Esophagus (tissue), 2 donors: ENCODE measurements around the gene ZYX. TPM values are rescaled to one million over a fixed set of nuclear protein-coding genes. Genes with fewer than 3 reads are reported as not detected.
"Not testable (repeated sequence)": the region's sequence is repeated elsewhere in the genome, so short reads cannot be mapped to it uniquely, and the experiment has no call there.

Source experiments
- H3K27ac ChIP-seq, 2 donors: one replicate each; pipeline ENCODE4 v1.5.1; 2013; ENCODE audit warnings: low read depth in 2 of 2, mild to moderate bottlenecking in 2 of 2, inconsistent platforms in 1 of 2, low read length in 1 of 2, moderate library complexity in 1 of 2
- H3K27me3 ChIP-seq, 2 donors: one replicate each; pipeline ENCODE4 v1.6.1; 2013; ENCODE audit warnings: low read length in 2 of 2, control low read depth in 1 of 2, mild to moderate bottlenecking in 1 of 2; ENCODE audit not compliant: insufficient read depth in 2 of 2, control insufficient read depth in 1 of 2
- H3K36me3 ChIP-seq, 2 donors: one replicate each; pipeline ENCODE4 v1.6.1; 2013; ENCODE audit warnings: low read length in 1 of 2; ENCODE audit not compliant: control insufficient read depth in 2 of 2, insufficient read depth in 2 of 2
- H3K4me1 ChIP-seq, 2 donors: one replicate each; pipeline ENCODE4 v1.6.1; 2013; ENCODE audit warnings: low read length in 1 of 2; ENCODE audit not compliant: control insufficient read depth in 2 of 2, insufficient read depth in 2 of 2
- H3K4me3 ChIP-seq, 2 donors: one replicate each; pipeline ENCODE4 v1.5.1; 2013; ENCODE audit warnings: low read length in 2 of 2, mild to moderate bottlenecking in 2 of 2, low read depth in 1 of 2, moderate library complexity in 1 of 2
- H3K9me3 ChIP-seq, 2 donors: one replicate each; pipeline ENCODE4 v1.6.1; 2013; ENCODE audit warnings: mild to moderate bottlenecking in 2 of 2, low read depth in 1 of 2, low read length in 1 of 2, moderate library complexity in 1 of 2; ENCODE audit not compliant: control insufficient read depth in 2 of 2, insufficient read depth in 1 of 2
- WGBS, 2 donors: extraction: QIAGEN DNeasy Blood & Tissue Kit; methylation state at CpG; one replicate each; pipeline ENCODE4 v1.1.7; 2013; 5-methylcytosine and 5-hydroxymethylcytosine counted together
- polyA plus RNA-seq, 2 donors: library from polyadenylated mRNA; stranded (reverse); fragments of 200-250 nt; gene quantifications; one replicate each; pipeline ENCODE4 v1.2.3, GENCODE V29; 2013
- donor health status: healthy with polysubstance abuse.
- donor health status: Bipolar disorder and iron deficiency.

The ZYX gene
- polyA plus RNA-seq, 2 donors = 62.7 to 92.3 TPM

DNA sequence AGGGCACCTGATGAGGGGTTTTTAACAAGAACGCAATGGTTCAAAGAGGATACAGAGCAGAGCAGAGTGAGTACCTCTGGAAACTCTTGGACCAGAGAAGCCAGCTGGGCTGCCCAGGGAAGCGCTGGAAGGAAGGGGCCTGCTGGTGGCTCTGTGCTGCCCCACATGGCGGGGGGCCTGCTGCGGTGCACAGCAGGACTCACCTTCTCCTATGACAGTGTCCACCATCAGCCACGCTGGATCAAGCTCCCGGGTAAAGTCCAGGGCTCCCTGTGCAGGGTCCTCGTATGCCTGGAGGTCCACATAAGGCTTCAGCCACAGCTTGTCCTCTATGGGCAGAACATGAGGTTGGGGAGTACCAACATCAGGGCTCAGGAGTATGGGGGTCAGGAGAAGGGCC, 15.0 kb downstream of the ZYX start:
- no peaks in the 10 kb centered on the region for H3K27me3 ChIP-seq
- H3K27ac ChIP-seq = no peak overlapping the region
- WGBS, 2 donors = 78 to 83% methylated on average over 7 of the region's 7 CpGs
- H3K9me3 ChIP-seq = no peaks in the 10 kb centered on the region
- H3K4me1 ChIP-seq = peaks cover 0 to 8% of the 10 kb centered on the region in 2 donors
- H3K4me3 ChIP-seq = no peak overlapping the region
- peaks cover 18 to 60% of the 10 kb centered on the region in 2 donors for H3K36me3 ChIP-seq

DNA sequence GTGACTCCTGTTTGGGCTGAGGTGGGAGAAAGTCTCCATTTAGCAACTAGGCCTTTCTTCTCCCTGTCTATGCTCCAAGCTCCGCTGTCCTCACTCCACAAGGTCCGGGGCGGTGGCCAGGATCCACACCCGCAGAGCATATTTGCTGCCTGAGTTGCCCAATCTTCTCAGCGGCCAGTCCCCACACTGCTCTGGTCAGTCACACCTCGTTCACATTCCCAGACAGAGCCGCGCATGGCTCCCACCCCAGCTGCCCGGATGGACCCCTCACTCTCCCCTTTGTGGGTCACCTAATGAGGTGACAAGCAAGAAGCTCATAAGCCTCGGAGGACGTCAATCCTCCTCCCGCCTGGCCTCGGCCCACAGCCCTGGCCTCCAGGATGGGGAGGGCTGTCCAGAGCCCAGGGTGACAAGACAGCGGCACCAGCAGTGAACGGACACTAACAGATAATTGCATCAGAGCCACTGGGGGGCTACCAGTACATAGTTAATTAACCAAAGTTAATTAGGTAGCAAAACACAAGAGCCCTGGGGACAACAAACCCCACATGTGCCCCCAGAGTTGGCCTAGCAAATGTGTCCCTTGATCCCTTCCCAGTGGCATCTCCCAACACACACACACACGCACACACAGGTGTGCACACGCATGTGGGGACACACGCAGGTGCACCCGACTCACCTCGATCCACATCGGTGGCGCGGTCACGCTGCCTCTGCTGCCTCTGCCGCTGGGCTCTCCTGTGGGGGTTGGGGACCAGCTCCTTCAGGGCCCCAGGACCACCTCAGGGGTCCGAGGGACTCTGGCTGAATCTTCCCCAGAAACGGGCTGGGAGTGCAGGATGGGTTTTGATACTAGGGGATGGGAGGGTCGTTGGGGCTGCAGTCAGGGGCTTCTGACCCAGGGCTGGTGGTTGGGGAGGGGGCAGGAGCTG, 15.7 kb downstream of the ZYX start:
- peaks cover 18 to 57% of the 10 kb centered on the region in 2 donors for H3K36me3 ChIP-seq
- H3K4me3 ChIP-seq = no peak overlapping the region
- WGBS, 2 donors = 88 to 90% methylated on average over 28 of the region's 28 CpGs
- H3K9me3 ChIP-seq = no peaks in the 10 kb centered on the region
- H3K4me1 ChIP-seq = peaks cover 0 to 2% of the 10 kb centered on the region in 2 donors
- H3K27ac ChIP-seq = no peak overlapping the region
- H3K27me3 ChIP-seq = no peaks in the 10 kb centered on the region

GRCh38 chr7:143397710-143398530, 16.8 kb downstream of the ZYX start:
- 88 to 91% methylated on average over 16 of the region's 16 CpGs for WGBS, 2 donors
- H3K4me1 ChIP-seq = no peaks in the 10 kb centered on the region

GRCh38 chr7:143398616-143399015, 17.5 kb downstream of the ZYX start:
- Histone ChIP-seq H3K27ac (no peak overlapping the region), H3K36me3 (peaks cover 15 to 53% of the 10 kb centered on the region in 2 donors), H3K4me1 (no peaks in the 10 kb centered on the region), H3K27me3 (no peaks in the 10 kb centered on the region), H3K4me3 (no peak overlapping the region), H3K9me3 (no peaks in the 10 kb centered on the region)
- 90 to 93% methylated on average over 14 of the region's 14 CpGs for WGBS, 2 donors

More at GRCh38 chr7:143397710-143398530, 16.8 kb downstream of the ZYX start:
- no peaks in the 10 kb centered on the region for H3K9me3 ChIP-seq
- no peak overlapping the region for H3K27ac ChIP-seq
- H3K36me3 ChIP-seq = peaks cover 18 to 57% of the 10 kb centered on the region in 2 donors
- H3K4me3 ChIP-seq = no peak overlapping the region
- no peaks in the 10 kb centered on the region for H3K27me3 ChIP-seq

GRCh38 chr7:143399151-143399550, 18.0 kb downstream of the ZYX start:
- Histone ChIP-seq H3K9me3 (no peaks in the 10 kb centered on the region), H3K4me3 (no peak overlapping the region), H3K27ac (no peak overlapping the region), H3K27me3 (no peaks in the 10 kb centered on the region), H3K4me1 (no peaks in the 10 kb centered on the region), H3K36me3 (peaks cover 15 to 51% of the 10 kb centered on the region in 2 donors)
- WGBS, 2 donors = 85 to 88% methylated on average over 8 of the region's 8 CpGs

- no peaks in the 10 kb centered on the region for H3K27me3 ChIP-seq
- H3K4me1 ChIP-seq = no peaks in the 10 kb centered on the region
- H3K27ac ChIP-seq = no peak overlapping the region
- no peak overlapping the region for H3K4me3 ChIP-seq
- WGBS, 2 donors = 95 to 96% methylated on average over 20 of the region's 20 CpGs
- no peaks in the 10 kb centered on the region for H3K9me3 ChIP-seq
- H3K36me3 ChIP-seq = peaks cover 15 to 50% of the 10 kb centered on the region in 2 donors
Observed at GRCh38 chr7:143399642-143400041, 18.5 kb downstream of the ZYX start.

GRCh38 chr7:143401265-143401664, 20.1 kb downstream of the ZYX start:
- Histone ChIP-seq H3K36me3 (peaks cover 11 to 42% of the 10 kb centered on the region in 2 donors), H3K4me3 (no peak overlapping the region), H3K9me3 (no peaks in the 10 kb centered on the region), H3K27me3 (no peaks in the 10 kb centered on the region), H3K27ac (no peak overlapping the region), H3K4me1 (peaks cover 0 to 3% of the 10 kb centered on the region in 2 donors)
- 92 to 93% methylated on average over 12 of the region's 12 CpGs for whole genome bisulfite sequencing, 2 donors

DNA sequence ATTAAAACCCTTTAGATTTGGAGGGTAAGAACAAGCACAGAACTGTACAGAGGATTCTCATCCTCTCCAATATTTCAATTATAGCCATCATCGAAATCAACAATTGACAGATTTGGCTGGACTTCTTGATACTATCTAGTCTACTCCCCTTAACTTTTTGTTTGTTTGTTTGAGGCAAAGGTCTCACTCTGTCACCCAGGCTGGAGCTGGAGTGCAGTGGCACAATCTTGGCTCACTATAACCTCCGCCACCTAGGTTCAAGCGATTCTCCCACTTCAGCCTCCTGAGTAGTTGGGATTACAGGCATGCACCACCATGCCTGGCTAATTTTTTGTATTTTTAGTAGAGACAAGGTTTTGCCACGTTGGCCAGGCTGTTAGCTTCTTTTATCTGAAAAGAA, 21.1 kb downstream of the ZYX start:
- peaks cover 9 to 32% of the 10 kb centered on the region in 2 donors for H3K36me3 ChIP-seq
- not testable (repeated sequence) for H3K27me3 ChIP-seq, H3K9me3 ChIP-seq, H3K4me3 ChIP-seq, H3K27ac ChIP-seq, H3K4me1 ChIP-seq
- WGBS, 2 donors = 75 to 80% methylated on average over 4 of the region's 4 CpGs

GRCh38 chr7:143405173-143406001, 24.2 kb downstream of the ZYX start:
- H3K27me3 ChIP-seq = no peaks in the 10 kb centered on the region
- peaks cover 0 to 13% of the 10 kb centered on the region in 2 donors for H3K4me1 ChIP-seq
- WGBS, 2 donors = 59 to 63% methylated on average over 9 of the region's 9 CpGs
- no peaks in the 10 kb centered on the region for H3K9me3 ChIP-seq
- H3K36me3 ChIP-seq = peaks cover 0 to 11% of the 10 kb centered on the region in 2 donors
- H3K4me3 ChIP-seq = no peak overlapping the region
- H3K27ac ChIP-seq = peak overlapping the region in 1 of 2 donors; percentile 5
